ENCODE measurements around the gene MT1B.

MT1B gene

DNA sequence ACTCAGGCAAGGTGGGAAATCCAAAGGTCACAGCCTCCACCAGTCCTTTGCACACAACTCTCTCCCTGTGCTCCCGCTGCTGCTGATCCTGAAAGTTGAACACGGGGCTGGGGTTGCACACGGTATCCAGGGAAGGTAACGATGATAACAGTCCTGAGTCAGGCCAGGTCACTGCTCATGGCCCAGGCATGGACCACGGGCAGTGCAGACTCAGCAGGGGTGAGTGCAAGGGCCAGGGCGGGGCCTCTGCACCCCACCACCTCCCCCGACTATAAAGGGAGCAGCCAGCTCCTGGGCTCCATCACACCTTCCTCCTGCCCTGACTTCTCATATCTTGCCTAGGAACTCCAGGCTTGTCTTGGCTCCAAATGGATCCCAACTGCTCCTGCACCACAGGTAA lies at the start of gene MT1B:
Gene MT1B, plus strand, starts transcription at position 301 of the 400 bp plus-strand sequence. Its CDS starts 68 bp downstream, at position 369.
- DNase-seq, result no peak

DNA sequence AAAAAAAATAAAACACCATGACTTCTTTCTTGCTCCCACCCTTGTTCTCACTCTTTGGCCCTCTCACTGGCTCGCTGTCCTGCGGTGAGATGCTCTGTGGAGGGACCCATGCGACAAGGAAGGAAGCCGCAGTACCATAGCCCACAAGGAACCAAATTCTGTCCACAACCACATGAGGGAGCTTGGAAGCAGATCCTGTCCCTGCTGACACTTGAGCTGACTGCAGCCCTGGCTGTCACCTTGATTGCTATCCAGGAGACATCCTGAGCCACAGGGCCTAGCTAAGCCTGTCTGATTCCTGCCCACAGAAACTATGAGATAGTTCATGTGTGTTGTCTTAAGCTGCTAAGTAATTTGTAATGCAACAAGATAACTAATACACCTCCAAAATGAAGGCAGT lies 48.1 kb upstream of the MT1B start:
- no peak for DNase-seq

DNA sequence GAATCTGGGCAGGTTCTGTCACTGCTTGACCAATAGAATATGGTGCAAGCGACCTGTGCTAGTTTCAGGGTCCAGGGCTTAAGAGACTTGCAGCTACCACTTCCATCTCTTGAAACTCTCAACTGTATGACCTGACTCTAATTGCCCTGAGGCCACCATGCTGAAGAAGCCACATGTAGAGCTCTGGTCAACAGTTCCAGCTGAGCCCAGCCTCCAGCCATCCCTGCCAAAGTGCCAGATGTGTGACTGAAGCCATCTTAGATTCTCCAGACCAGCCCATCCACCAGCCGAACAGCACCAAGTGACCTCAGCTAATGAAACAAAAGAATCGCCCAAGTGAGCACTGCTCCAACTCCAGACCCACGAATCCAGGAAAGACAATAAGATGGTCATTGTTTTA lies 46.7 kb upstream of the MT1B start:
- no peak for DNase-seq

DNA sequence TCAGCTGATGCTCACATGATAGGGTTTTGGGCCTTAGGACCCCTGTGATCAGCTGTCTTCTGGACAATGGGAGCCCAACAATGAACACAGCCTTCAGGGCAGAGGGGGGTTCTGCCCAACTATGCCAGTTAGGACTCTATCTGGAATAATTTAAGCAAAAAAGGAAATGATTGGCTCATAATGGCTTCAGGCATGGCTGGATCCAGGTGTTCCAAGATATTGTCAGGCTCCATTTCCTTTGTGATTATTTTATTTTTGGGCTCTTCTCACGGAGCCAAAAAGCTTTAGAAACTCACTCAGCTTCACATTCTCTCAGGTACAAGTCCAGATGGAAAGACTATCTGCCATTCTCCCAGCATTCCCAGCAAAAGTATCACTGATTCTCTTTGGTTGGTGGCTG lies 46.2 kb upstream of the MT1B start:
- DNase-seq, result no peak

DNA sequence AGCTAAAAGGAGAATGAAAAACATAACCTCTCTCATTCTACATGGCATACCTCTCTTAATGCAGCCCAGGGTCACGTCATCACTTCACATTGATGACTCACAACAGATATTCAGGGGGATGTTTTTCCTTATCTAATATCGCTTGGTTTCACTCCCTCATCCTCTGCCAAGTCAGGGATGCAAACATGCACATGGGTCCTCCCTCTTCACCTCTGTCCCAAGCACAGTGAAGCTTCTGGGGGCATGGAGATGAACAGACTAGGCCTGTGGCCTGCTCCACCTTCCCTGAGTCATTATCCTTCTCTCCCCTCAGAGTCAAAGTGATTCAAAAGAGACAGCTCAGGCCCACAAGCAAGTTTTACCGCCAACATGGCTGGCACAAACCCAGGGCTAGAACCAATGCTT lies 45.6 kb upstream of the MT1B start:
- DNase-seq, result no peak

DNA sequence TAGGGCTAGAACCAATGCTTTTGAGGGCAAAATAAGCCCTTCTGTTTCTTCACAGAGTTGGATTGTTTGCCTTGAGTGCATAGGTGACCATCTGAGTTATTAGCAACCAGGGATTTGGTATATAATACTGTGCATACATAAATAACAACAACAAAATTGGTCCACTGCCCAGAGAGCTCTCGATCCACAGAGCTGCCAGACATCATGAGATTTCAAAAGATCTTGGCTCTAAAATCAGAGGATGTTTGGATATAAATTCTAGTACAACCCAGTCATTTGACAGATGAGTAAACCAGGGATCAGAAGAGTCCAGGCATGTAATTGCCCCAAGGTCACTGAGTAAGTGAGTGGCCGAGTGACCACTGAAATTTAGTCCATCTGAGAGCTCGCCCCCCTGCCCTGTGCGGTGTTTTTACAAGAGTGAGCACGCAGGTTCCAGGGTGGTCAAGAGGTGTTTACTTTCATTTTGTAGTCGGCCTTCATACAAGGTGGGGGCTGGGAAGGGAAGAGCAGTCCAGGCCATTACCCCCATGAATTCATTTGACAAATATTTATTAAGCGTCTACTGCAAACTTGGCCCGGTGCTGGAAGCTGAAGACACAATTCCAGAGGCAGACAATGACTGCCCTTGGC lies 45.1 kb upstream of the MT1B start:
- DNase-seq, result no peak

DNA sequence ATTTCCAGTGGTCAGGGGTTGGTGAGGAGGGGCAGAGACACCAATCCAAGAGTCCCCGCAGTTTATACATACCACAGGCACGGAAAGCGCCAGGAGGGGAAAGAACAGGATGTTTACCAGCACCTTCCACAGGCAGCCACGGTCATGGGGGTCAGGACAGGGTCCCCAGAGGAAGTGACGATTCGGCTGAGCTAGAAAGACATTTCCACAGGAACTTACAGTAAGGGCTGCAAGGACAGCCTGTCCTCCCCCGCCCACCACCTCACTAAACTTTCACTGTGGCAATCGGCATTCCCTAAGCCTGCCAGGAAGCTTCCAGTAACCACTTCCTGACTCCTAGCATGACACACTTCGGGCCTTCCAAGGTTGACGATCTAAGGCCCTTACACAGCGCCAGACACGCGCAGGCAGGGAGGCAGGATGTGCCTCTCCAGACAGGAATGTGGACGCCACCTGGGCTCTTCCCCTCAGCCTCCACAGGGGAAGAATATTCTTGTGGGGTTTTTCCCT lies 44.5 kb upstream of the MT1B start:
- no peak for DNase-seq

DNA sequence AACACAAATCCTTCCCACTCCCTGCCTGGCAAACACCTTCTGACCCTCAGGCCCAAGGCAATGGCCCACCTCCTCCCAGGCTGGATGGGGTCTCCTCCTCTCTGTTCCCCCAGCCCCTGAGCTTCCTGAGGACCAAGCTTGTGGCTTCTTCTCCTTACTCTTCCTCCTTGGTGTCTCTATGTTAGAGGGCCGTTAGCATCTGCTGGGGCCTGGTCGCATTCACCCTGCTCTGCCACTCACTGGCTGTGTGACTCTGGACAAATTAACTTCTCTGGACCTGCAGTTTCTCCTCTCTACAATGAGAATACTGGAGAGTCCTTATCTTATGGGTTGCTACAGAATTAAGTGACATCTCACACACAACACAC lies 44.0 kb upstream of the MT1B start:
- DNase-seq, result no peak

DNA sequence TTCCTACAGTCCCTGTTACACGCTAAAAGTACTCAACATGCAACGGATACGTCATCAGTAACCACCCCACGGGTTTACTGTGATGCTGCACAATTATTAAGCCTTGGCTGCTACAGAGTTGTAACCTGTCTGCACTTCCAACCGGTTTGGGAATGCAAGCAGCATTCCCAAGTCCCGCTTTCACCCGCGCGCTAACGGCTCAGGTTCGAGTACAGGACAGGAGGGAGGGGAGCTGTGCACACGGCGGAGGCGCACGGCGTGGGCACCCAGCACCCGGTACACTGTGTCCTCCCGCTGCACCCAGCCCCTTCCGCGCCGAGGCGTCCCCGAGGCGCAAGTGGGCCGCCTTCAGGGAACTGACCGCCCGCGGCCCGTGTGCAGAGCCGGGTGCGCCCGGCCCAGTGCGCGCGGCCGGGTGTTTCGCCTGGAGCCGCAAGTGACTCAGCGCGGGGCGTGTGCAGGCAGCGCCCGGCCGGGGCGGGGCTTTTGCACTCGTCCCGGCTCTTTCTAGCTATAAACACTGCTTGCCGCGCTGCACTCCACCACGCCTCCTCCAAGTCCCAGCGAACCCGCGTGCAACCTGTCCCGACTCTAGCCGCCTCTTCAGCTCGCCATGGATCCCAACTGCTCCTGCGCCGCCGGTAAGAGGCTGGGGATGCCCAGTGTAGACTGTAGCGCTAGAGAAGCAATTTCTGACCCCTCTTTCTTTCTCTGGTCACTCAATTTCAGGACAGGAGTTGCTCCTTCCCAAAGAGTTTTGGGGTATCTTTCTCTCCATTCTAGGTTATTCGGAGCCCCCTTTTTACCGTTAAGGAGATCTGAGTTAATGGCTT lies 43.4 kb upstream of the MT1B start, which contains the start of gene MT2A:
Gene MT2A, plus strand, starts transcription at position 542 of the 833 bp plus-strand sequence. Its CDS starts 72 bp downstream, at position 614.
- DNase-seq, result peak; percentile 84 to 87

DNA sequence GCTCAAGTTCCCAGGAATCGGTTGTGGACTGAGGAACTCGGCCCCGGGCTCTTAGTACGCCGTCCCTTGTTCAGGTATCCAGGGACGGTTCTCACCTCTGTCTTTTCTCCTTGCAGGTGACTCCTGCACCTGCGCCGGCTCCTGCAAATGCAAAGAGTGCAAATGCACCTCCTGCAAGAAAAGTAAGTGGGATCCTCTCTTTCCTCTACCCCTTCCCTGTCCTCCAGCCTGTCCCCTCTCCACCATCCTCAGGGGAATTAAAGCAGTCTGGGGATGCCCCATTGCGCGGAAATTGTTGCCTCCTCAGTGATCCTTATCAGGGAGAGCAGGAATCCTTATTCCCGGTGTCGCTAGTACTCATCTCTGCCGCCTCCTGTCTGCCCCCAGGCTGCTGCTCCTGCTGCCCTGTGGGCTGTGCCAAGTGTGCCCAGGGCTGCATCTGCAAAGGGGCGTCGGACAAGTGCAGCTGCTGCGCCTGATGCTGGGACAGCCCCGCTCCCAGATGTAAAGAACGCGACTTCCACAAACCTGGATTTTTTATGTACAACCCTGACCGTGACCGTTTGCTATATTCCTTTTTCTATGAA lies 42.7 kb upstream of the MT1B start:
- DNase-seq, result no peak

DNA sequence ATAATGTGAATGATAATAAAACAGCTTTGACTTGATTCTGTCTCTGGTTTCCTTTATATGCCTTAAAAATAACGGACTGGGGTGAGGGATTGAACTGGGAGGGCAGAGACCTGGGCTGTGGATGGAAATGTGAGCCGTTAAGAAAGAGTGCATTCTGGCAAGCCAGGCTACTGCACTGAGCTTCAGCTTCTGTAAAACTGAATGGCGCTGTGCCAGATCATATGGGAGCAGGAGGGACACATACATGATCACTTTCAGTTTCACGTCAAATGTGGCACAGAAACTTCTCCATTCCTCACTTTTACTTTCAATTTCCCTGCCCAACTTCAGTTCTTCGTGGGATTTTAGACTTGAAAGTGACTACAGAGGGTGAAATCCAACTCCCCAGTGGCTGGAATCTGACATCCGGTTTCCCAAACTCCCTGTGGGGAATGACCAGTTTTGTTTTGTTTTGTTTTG lies 42.2 kb upstream of the MT1B start:
- DNase-seq, result peak; percentile 69 to 75

DNA sequence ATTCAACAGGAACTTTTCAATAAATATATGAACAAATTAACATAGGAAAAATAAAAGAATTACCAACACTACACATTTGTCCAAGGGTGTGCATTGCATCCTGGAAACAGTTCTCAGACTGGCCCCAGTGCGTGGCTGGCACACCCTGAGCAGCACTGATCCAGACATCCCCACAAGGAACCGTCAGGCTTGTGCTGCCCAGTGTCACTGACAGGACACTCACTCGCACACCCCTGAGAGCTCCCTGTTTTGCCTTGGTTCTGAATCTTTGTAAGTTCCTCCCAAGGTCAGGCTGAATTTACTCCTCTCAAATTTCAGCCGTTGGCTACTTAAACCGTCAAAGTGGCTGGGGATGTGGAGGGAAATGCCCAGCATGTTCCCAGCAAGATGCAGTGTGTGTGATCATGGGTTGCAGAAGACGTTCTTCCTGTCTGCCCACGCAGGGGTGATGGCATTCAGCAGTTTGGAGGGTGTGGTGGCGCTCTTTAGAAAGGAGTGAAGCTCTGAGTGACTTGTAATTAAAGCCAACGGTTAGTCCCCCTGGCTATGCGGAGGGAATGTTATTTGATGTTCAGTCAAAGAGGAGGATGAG lies 41.6 kb upstream of the MT1B start:
- DNase-seq, result peak; percentile 59 to 69

DNA sequence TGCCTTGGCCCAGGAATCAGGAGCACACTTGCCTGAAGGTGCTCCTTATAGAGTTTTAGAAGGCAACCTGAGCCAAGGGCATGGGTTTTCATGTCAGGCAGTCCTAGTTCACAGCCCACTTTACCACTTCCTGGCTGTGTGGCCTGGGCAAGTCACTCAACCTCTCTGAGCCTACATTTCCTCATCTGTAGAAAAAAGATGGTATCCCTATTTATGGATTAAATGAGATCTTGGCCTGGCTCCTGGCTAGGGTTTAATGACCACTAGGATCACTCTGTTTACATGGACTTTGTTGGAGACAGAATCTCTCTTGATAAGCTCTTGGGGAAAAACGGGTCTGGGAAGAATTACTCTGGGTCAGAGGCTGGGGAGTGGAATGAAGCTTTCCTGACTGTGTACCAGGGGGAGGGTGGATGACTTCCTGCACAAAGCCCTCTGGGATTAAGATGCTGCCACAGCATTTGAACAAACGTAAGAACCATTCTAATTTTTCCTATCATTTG lies 41.0 kb upstream of the MT1B start:
- DNase-seq, result no peak

DNA sequence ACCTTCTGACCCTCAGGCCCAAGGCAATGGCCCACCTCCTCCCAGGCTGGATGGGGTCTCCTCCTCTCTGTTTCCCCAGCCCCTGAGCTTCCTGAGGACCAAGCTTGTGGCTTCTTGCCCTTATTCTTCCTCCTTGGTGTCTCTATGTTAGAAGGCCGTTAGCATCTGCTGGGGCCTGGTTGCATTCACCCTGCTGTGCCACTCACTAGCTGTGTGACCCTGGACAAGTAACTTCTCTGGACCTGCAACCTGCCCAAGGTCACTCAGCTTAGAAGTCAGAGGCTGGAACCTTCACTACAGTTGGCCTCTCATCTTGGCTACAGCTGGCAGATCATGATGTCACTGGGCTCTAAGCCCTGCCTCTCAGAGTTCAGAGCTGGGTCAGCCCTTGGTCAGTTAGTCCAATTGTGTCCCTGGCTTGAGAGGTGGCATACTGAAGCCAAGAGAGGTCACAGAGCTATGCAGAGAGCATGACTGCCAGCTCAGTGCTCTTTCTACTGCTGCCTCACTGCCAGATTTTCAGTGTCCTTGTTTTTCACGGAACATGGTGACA lies 40.3 kb upstream of the MT1B start:
- no peak for DNase-seq

DNA sequence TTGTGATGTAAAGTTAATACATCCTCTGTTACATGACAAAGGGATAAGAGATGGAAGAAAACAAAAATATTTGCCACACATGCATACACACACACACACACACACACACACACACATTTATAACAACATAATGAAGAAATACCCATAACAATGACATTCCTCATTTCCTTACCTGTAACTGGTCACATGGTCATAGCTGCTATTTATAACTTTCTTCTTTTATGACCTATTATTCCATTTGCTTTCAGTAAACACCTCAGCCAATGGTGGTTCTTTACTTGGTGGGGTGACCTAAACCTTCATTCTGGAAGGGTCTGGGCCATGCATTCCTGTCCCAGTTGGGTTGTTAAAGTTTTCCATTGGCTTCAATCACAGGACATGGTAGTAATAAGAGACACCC lies 38.0 kb upstream of the MT1B start:
- no peak for DNase-seq

DNA sequence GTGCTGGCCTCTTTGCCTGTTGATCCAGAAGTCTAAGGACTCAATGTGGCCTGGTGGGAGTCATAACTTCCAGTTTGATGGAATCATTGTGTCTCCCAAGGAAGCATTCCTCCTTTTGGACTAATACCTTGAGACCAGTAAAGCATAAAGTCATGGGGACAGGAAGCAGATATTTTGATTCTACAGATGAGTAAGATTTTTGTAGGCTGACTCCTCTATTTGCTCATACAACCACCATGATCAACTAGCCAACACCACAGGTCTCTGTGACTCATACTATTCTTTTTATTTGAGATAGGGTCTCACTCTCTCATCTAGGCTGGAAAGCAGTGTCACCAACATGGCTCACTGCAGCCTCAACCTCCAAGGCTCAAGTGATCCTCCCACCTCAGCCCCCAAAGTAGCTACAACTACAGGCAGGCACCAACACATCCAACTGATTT lies 37.1 kb upstream of the MT1B start:
- DNase-seq, result no peak

DNA sequence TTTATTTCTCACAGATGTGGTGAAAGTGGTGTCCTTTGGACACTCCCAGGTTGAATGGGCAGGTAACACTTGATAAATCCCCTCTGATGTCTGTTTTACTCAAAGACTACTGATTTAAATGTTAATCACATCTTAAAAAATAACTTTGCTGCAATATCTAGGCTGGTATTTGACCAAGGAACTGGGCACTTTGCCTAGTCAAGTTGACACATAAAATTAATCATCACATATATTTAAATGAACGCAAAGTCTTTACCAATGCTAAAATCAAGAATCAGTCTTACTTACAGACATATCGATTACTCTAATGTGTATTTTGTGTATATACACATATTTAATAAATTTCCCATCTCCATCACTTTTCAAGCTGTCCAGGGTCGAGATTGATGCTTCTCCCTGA lies 36.3 kb upstream of the MT1B start:
- no peak for DNase-seq

DNA sequence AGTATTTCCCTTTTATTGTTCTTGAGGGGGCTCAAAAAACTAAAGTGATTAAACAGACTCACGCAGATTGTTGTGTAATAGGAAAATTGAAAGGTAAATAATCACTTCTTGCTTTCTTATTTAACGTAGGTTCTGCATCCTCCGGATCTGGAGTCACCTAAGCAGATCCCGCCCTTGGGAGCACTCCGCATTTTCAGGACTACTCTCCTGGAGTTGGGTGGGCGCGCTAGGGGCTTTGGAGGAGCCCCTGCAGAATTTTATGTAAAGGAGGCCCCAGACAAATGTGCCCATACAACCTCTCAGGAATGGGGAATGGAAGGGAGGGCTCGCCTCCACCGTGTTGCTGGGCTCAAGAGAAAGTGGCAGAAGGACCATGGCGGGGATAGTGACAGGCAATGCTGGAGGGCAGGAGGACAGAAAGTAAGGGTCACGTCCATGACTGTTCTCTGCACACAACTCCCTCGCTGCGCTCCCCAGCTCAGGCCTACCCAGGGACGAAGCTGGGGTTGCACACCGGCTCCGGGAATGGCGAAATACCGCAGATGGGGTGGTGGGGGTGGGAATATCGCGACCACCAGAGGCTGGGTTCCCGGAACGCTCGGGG lies 35.0 kb upstream of the MT1B start:
- DNase-seq, result no peak

DNA sequence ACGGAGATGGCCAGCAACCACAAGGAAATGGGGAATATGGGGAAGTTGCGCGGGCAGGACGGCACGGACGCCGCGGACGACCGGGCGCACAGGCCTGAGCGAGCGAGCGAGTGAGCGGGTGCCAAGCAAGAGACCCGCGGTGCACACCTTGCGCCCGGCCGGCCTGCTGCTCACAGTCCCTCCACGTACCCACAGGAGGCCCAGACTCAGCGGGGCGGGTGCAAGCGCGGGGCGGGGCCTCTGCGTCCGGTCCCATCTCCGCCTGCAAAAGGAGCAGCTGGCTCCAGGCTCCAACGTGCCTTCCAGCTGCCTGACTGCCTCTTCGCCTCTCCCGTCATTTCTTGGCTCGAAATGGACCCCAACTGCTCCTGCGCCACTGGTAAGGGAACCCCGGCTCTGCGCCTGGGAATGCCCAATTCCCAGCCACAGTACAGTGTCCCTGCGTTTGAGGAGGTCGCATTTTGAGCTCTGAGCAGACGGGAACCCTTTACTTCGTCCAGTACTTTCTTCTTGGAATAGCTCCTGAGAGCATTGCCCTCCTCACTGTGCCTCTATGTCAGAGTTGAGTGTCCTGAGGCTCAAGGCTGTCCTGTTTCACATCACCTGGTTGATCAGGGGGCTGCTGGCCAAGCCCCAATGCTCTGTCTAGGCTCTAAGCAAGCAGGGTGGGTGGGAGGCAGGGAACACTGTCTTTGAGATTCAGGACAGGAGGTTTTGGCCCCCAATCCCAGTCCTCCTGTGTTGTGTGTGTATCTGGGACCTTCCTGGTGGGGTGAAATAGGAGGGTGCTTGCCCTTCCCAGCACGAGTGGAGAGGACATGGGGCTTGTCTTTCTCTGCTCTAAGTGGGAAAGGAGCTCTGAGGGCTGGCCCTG lies 34.2 kb upstream of the MT1B start:
- peak in 1 of 2 donors; percentile 55 for DNase-seq

DNA sequence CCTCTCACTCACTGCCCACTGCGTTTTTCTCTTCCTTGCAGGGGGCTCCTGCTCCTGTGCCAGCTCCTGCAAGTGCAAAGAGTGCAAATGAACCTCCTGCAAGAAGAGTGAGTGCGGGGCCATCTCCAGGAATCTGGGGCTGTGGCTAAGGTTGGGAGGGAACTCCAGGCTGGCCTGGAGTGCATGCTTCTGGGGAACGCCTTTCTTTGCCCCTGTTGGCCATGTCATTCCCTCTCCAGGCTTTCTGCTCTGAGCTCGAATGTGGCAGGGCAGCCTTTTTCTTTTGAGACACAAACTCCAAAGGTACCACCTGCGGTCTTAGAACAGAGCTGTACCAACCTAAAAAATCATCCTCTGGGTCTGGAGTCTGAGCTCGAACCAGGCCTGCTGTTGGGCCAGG lies 33.5 kb upstream of the MT1B start:
- DNase-seq, result no peak

DNA sequence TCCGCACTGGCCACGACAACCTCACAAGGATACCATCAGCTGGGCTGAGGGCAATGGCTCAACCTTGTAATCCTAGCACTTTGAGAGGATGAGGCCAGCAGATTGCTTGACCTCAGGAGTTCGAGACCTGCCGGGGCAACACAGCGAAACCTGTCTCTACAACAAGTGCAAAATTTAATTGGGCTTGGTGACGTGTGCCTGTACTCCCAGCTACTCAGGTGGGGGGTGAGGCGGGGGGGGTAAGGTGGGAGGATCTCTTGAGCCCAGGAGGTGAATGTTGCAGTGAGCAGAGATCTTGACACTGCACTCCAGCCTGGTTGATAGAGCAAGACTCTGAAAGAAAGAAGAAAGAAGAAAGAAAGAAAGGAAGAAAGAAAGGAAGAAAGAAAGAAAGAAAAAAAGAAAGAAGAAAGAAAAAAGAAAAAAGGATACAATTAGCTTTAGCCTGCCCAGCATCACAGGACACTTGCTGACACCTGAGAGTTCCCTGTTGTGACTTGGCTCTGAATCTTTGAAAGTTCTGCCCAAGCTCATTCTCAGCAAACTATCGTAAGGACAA lies 31.3 kb upstream of the MT1B start:
- no peak for DNase-seq

Data from stimulated activated CD4-positive, alpha-beta T cell treated with anti-CD3 and anti-CD28 coated beads, Interleukin-2, amount 100 ng/mL, for 48 hours (primary cell).